HG02798 (cell line): Measurements from ENCODE around the gene GNG14.
"Not testable (repeated sequence)": the region's sequence is repeated elsewhere in the genome, so short reads cannot be mapped to it uniquely, and the experiment has no call there.

Experiments used
- ATAC-seq: cut with Tn5 transposase; IDR thresholded peaks from one replicate; pipeline ENCODE4 v1.9.1; 2021; ENCODE audit warnings: mild to moderate bottlenecking; ENCODE audit not compliant: unreplicated experiment, poor library complexity

The GNG14 gene

DNA sequence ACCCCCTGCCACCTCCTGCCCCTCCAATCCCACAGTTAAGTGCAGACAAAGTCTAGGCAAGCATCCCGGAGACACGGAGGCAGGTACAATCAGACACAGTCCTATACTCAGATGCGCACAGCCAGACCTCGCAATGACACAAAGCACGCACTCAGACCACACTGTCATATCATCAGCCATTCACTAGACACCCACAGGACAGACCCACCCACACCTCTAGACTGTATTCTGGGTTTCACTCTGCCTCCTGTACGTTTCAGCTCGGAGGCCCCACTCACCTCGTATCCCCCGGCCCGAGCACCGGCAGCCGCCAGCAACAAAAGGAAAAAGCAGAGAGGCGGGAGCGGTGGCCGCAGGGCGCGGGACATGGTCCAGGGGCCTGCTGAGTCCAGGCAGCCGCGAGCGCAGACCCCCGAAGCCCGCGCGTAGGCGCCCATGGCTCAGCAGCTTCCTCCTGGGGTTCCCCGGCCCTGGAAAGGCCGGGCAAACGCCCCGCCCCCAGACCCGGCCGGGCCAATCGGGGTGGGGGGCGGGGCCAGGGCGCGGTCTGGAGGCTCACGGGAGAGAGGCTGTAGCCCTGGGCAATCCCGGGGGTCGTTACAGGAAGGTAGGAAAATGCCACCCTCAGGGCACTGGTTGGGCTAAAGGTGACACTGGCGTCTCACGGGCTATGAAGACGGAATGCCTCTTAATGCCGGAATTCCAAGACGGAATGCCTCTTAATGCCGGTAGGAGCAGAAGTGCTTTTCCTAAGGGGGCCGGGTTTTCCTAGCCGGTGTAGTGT is 21.3 kb upstream of the GNG14 start, which contains the start of the genes MAN2B1 and WDR83:
Gene MAN2B1, minus strand, starts transcription at position 478 of the 784 bp plus-strand sequence. Its CDS starts 41 bp downstream, at position 437.
Gene WDR83, plus strand, starts transcription at position 543 of the 784 bp plus-strand sequence. CDS start 2,984 bp downstream, outside the sequence.
- peak; percentile 64 for ATAC-seq

DNA sequence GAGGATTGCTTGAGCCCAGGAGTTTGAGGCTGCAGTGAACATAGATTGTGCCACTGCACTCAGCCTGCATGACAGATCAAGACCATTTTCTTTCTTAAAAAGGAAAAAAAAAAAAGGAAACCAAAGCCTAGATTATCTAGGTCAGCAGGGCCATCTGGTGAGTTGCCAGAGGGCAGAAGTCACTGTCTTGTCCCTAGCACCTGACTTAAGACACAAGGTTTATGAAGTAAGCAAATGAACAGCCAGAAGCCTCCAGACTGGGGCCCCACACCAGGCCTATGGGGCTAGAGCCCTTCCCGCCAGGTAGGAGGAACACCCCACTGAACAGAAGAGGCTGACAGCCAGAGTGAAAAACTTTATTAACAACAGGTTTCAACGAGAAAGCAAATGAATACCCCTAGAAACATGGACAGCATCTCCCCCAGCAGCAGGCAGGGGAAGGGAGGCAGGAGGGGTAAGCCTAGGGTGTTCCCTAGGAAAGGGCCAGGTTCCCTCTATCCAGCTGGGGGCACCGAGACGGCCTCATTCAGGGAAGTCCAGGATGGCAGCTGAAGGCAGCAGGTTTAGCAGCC is 20.0 kb upstream of the GNG14 start:
- ATAC-seq, result no peak

DNA sequence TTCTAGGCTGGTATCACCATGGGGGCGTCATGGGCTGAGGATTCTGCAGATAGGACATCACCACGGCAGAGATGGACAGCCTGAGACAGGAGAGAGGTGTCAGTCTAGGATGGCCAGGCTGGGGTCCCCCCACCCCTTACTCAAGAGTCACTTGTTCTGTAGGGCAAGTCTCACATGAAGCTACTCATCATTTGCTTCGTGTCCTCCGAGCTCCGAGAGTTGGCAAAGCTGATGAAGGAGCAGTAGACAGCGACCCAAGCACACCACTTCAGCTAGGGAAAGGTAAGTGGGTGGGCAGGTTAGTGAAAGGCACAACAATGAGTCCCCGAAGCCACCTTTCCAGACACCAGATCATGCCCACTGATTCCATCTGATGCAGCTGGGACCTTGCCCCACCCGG is 19.5 kb upstream of the GNG14 start:
- no peak for ATAC-seq

DNA sequence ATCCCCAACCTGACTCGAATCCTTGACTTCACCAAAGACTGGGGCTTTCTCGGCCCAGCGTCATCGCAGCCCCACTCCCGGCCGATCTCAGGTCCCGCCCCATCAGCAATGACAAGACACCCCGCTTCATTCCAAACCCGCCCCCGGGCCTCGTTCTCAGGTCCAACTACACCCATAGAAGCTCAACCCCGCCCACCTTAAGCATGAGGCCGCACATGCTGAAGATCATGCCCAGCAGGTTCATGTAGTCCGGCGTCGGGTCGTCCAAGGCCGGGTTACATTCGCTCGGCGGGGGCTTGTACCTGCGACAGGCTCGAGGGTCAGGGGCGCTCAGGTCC is 18.9 kb upstream of the GNG14 start:
- ATAC-seq, result no peak

DNA sequence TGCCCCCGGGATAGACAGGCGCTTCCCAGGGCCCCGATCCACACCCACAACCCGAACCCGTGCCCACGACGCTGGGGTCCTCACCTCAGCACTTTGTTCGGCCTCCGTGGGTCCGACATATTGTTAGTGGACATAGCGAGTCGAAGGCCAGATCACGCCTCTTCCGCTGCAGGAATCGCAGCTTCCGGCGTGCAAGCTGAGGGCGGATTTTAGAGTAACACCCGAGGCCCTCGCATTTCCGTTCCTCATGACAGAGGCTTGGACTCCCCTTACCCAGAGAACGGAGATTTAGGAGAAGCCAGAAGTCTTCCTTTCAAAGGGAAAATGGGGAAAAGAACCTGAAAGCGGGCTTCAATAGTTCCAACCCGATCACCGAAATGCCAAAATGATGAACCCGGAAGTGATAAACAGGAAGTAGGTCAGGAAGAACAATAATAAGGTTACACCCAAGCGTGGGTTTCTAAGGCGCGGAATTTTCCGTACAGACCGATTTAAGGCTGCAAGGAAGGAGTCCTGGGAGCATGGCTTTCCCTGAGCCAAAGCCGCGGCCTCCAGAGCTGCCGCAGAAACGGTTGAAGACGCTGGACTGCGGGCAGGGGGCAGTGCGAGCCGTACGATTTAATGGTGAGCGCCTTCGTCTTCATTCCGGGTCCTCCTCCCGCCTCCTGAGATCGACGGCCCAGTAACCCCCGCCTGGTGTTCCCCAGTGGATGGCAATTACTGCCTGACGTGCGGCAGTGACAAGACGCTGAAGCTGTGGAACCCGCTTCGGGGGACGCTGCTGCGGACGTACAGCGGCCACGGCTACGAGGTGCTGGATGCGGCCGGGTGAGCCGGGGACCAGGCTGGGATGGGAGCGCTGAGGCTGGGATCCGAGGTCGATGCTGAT is 18.3 kb upstream of the GNG14 start:
- peak; percentile 56 for ATAC-seq

DNA sequence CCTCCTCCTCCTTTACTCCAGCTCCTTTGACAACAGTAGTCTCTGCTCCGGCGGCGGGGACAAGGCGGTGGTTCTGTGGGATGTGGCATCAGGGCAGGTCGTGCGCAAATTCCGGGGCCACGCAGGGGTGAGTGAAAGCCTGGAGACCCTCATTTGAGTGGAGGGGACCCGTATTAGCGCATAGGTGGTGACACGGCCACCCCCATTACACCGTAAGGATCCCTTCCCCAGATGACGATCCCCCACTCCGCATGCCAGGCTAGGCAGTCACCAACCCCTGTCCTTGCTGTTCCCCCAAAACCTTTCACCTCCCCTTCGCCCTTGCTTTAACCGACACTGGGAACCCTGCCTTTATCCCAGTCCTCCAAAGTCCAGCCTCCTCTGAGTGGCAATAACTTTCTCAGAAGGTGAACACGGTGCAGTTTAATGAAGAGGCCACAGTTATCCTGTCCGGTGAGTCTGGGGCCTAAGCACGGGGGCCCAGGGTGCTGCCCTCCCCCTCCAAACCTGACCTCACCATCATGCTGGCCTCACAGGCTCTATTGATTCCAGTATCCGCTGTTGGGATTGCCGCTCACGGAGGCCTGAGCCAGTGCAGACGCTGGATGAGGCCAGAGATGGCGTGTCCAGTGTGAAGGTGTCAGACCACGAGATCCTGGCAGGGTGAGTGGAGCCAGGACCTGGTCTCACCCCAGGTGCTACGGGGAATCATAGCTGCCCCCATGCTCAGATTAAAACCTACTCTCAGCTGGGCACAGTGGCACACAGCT is 17.5 kb upstream of the GNG14 start:
- ATAC-seq, result no peak

DNA sequence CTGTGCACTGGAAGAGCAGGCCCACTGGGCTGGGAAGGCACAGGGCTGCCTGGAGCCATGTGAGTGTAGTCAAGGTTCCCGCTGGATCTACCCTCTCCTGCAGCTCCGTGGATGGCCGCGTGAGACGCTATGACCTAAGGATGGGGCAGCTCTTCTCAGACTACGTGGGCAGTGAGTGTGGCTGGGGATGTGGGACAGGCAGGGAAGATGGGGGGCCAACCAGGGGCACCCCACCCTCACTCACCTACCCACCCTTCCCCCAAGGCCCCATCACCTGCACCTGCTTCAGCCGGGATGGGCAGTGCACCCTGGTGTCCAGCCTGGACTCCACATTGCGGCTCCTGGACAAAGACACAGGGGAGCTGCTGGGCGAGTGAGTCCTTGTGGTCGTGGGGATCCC is 15.1 kb upstream of the GNG14 start:
- ATAC-seq, result no peak

DNA sequence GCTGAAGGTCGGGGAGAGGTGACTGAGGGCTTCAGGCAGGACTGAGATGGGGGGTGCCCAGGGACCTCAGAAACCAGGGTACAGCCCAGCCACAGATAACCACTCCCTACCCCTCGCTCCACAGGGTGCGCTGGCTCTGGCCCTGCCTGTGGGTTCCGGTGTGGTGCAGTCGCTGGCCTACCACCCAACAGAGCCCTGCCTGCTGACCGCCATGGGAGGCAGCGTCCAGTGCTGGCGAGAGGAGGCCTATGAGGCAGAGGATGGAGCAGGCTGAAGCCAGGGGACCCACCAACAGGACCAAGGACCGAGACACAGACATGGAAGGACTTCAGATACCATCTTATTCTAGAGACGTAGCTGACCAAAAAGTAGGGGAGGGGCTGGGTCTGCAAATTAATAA is 12.4 kb upstream of the GNG14 start:
- ATAC-seq, result no peak

DNA sequence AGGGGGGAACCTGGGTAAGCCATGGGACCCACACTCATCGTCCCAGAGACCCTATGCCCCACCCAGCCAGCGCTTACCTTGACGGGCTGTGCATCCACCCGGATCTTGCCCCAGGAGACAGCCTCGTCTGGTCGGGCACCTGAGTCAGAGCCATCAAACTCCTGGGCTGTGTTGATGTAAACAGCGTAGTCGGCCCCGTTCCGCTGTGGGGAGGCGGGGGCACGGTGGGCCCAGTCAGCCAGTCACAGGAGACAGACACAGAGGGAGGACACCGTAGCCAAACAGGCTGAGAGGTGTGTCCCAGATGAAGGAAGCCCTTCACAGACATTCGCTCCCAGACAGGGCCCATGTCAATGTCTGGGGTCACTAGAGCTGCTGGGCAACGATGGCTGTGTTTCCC is 11.9 kb upstream of the GNG14 start:
- no peak for ATAC-seq

DNA sequence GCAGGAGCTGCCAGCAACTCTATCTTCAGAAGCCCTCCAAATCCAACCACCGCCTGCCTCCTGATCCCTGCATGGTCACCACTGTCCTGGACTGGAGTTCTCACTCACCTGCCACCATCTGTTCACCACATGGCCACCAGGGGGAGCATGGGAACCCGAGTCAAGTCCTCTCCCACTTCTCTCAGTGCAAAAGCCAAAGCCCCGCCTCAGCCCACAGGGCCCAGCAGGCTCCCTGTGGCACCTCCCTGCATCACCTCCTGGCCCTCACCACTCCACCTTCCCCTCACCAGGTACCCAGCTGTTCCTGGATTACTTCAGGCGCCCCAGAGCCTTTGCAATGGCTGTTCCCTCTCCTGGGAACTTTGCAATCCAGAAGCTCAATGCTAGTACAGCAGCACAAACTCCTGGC is 11.4 kb upstream of the GNG14 start:
- peak; percentile 36 for ATAC-seq

DNA sequence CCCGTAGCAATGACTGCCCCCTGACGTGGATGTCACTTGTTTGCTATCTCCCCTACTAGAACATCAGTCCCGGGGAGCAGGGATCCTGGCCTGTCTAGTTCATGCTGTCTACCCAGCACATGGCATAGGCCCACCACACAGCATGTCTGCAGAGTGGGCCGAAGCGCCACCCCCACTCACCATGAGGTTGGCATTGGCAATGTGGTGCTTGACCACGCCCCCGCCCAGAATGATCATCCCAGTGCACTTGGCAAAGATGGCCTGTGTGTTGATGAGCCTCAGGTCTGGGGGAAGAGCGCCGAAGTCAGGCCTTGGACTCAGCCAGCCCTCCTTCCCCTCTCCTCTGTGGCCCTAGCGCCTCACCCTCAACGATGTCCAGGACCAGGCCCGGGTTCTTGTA is 10.9 kb upstream of the GNG14 start:
- ATAC-seq, result no peak

DNA sequence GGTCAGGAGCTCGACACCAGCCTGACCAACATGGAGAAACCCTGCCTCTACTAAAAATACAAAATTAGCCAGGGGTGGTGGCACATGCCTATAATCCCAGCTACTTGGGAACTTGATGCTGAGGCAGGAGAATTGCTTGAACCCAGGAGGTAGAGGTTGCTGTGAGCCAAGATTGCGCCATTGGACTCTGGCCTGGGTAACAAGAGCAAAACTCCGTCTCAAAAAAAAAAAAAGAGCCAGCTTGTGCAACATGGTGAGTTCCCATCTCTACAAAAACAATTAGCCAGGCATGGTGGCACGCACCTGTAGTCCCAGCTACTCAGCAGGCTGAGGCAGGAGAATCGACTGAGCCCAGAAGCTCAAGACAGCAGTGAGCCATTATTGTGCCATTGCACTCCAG is 9.8 kb upstream of the GNG14 start:
- ATAC-seq, result not testable (repeated sequence)

DNA sequence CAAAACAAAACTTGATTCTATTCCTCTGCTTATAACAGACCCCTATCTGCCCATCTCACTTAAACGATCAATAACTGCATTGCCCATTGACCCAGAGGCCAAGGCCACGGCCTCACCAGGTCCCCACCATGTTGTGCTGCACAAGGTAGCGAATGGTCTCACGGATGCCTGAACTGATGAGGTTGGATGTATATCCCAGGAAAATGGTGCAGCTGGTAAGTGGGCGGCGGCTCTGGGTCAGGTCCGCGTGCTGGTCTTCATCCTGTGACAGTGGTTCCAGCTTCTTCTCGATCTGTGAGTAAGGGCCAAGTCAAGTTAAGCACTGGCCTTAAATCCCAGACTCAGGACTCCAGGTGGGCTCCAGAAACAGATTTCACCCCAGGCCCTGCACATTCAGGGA is 7.8 kb upstream of the GNG14 start:
- no peak for ATAC-seq

DNA sequence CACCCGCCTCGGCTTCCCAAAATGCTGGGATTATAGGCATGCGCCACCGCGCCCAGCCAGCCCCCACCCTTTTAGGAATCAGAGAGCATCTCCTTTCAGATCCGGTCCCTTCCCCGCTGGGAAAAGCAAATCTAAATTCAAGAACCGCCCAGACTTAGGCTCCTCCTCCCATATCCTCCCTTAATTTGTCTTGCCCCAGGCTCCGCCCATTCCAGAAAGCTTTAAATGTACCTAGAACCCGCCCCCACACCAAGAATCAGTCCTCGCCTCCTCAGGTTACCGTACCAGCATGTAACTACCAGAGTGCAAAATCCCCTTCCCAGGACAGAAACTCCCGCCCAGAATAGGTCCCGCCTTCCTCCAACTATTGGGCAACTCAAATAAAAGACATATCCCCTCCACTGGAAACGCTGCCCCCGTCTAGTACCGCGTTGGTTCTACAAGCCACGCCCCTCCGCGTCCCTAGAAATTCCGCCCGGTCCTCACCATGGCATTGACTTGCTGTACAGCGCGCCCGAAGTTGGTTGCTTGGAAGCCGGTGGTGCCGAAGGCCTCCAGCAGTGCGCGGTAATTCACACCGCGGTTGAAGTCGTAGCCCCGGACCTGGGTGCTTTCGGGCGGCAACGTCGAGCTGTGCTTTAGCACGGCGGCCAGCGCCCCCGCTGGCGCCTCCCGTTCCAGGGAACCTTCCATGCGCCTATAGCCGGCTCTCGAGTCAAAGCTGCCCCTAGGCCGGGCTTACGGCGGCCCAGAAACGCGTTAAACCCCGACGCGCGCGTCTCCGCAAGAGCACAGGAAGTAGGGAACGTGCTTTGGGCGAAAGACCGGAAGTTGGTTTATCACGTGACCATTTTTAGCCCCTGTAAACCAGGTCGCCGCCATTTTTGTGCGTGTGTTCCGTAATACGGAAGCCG is 6.5 kb upstream of the GNG14 start, which contains the start of gene DHPS:
Gene DHPS, minus strand, starts transcription at position 807 of the 914 bp plus-strand sequence. Its CDS starts 114 bp downstream, at position 693.
- ATAC-seq, result peak; percentile 83

DNA sequence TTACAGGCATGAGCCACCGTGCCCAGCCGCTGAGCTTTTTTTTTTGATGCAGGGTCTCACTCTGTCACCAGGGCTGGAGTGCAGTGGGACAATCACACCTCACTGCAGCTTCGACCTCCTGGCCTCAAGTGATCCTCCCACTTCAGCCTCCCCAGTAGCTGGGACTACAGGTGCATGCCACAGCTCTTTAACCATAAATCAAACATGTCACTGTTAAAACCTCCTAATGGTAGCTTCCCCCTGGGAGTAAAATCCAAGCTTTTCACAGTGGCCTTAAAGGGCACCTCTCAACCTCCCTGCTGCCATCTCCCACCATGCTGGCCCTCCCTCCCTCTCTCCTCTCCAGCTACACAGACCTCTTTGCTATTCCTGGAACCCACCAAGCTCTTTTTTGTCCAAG is 2.0 kb upstream of the GNG14 start:
- no peak for ATAC-seq

DNA sequence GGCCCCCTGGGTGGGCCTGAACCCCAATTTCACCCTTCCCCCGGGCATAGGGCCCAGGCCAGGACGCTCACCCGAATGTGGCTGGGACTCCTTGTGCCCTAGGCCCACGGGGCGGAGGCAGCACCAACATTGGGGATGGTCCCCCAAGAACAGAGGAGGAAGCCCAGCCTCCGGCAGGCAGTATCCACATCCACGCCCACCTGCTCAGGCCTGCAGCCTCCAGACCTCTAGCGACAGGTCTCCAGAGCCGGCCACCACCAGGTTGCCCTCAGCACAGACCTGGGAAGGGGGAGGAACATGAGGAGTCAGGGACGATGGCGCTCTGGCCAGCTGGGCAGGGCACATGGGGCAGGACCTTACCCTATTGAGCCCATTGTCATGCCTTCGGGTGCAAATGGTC is 1.2 kb downstream of the GNG14 start:
- no peak for ATAC-seq

DNA sequence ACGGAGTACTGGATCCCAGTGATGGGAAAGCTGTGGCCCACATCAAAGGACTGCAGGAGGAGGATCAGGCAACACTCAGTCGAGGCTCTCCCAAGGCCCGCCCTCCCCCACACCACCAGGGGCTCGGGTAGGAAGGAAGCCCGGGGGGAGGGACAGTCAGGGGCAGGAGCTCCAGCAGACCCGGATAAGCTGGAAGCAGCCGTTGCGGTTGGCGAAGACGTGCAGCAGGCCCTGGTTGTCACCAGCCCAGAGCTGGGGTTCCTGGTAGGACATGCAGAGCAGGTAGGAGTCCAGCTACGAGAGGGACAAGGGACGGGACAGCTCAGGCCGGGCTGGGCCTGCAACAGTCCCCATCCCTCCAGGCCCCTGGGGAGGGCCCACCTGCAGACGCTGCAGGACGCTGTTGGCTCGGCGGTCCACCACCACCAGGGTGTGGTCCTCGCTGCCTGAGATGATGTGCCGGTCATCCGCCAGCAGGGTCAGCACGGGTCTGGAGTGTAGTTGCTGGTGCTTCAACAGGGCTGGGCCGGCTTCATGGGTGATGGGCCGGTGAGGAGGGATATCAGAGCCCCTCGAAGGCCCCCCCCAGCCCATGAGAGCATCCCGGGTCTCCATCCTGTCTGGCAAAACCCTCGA is 1.9 kb downstream of the GNG14 start:
- ATAC-seq, result no peak

DNA sequence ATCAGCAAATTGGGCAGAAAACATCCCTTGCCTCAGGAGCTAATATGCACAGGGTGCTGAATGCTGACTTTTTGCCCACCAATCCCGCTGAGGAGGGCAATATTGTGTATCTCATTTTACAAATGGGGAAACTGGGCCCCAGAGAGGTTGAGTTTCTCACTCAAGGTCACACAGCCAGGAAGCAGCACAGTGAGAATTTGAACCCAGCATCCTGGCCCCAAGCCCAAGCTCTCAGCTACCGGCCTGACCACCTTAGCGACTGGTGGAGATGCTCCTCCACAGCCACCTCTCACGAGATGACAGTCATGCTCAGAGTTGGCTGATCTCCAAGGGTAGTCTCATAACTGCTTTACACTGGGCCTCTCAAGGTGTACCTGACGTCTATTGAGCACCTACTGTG is 5.2 kb downstream of the GNG14 start:
- no peak for ATAC-seq

DNA sequence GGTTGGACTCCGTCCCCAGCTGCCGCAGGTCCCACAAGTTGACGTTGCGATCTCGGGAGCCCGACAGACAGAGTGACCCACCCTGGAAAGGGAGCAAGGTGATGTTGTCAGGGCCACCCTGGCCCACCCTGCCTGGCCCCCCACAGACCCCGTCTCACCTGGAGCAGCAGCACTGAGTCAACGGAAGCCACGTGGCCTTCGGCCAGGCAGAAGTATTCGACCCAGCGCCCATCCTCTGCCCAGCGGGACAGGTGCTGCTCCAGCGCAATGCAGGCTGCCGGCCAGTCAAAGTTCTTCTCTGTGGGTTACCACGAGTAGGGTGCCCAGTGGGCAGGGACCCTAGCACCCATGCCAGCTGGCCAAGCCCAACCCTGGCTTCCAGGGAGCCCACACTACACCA is 6.8 kb downstream of the GNG14 start:
- no peak for ATAC-seq
